ENCODE data around the gene SDK1. TPM values are rescaled to one million over a fixed set of nuclear protein-coding genes. Genes with fewer than 3 reads are reported as not detected.

Gene SDK1
- total RNA-seq, 1 donor, result 0.27 TPM

- no peak for DNase-seq (ENCODE audit: low read depth)
- TF ChIP-seq CTCF (IDR thresholded peaks at IDR 0.05; ENCODE audit: insufficient read depth, low read length), result no peak
- no peak overlapping the region for H3K4me3 ChIP-seq (ENCODE audit: low read depth, low read length)
Observed at GRCh38 chr7:4282434-4283223, 981.6 kb downstream of the SDK1 start.

- no peak overlapping the region for H3K4me3 ChIP-seq (ENCODE audit: low read depth, low read length)
- no peak for TF ChIP-seq CTCF (IDR thresholded peaks at IDR 0.05; ENCODE audit: insufficient read depth, low read length)
- DNase-seq (ENCODE audit: low read depth), result no peak
Observed at GRCh38 chr7:4286351-4286750, 985.3 kb downstream of the SDK1 start.

GRCh38 chr7:4288791-4289394 lies 987.8 kb downstream of the SDK1 start:
- no peak overlapping the region for H3K4me3 ChIP-seq (ENCODE audit: low read depth, low read length)
- no peak for TF ChIP-seq CTCF (IDR thresholded peaks at IDR 0.05; ENCODE audit: insufficient read depth, low read length)
- DNase-seq (ENCODE audit: low read depth), result no peak

GRCh38 chr7:4297165-4297917 lies 996.3 kb downstream of the SDK1 start:
- TF ChIP-seq CTCF (IDR thresholded peaks at IDR 0.05; ENCODE audit: insufficient read depth, low read length), result no peak
- no peak for DNase-seq (ENCODE audit: low read depth)

GRCh38 chr7:4297918-4298219 lies 996.8 kb downstream of the SDK1 start:
- no peak for TF ChIP-seq CTCF (IDR thresholded peaks at IDR 0.05; ENCODE audit: insufficient read depth, low read length)
- H3K4me3 ChIP-seq (ENCODE audit: low read depth, low read length), result no peak overlapping the region
- no peak for DNase-seq (ENCODE audit: low read depth)

More at GRCh38 chr7:4297165-4297917, 996.3 kb downstream of the SDK1 start:
- no peak overlapping the region for H3K4me3 ChIP-seq (ENCODE audit: low read depth, low read length)

GRCh38 chr7:4299431-4299830 lies 998.4 kb downstream of the SDK1 start:
- DNase-seq (ENCODE audit: low read depth), result no peak
- no peak for TF ChIP-seq CTCF (IDR thresholded peaks at IDR 0.05; ENCODE audit: insufficient read depth, low read length)
- H3K4me3 ChIP-seq (ENCODE audit: low read depth, low read length), result no peak overlapping the region

All from fibroblast of the aortic adventitia (primary cell).